HG03064 (cell line): ENCODE results near the gene ELFN2.
"Not testable (repeated sequence)": the region's sequence is repeated elsewhere in the genome, so short reads cannot be mapped to it uniquely, and the experiment has no call there.

Experiments
- ATAC-seq: cut with Tn5 transposase; IDR thresholded peaks from one replicate; pipeline ENCODE4 v1.9.1; 2021; ENCODE audit warnings: low read depth; ENCODE audit not compliant: unreplicated experiment

Gene ELFN2

DNA sequence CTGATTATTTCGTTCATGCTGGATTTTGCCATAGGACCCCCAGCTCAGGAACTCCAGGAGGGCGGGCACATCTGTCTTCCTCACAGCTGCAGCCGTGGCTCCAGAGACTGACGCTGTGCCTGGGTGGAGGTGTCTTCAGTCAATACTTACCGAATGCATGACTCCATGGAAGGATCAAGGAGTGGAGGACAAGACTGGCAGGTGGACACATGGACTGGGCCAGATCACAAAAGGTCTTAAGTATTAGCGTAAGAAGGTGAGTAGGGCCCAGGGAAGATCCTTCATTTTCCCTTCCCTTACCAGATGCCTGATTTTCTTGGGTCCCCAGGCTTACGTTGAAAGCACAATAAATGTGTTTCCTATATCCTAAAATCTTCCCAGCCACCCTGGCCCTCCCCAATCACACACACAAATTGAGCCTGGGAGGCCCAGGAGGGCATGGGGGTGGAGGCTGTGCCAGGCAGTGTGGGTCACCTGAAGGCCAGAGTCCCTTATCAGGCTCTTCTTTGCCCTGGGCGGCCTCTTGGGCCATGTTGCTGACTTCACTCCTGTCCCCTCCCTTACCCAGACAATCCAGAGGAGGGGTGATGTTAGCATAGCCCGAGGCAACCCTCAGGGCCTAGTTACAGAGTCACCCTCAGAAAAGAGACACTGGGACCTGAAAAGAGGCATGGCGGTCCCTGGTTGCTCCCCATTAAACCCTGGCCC is 88.6 kb downstream of the ELFN2 start:
- no peak for ATAC-seq

DNA sequence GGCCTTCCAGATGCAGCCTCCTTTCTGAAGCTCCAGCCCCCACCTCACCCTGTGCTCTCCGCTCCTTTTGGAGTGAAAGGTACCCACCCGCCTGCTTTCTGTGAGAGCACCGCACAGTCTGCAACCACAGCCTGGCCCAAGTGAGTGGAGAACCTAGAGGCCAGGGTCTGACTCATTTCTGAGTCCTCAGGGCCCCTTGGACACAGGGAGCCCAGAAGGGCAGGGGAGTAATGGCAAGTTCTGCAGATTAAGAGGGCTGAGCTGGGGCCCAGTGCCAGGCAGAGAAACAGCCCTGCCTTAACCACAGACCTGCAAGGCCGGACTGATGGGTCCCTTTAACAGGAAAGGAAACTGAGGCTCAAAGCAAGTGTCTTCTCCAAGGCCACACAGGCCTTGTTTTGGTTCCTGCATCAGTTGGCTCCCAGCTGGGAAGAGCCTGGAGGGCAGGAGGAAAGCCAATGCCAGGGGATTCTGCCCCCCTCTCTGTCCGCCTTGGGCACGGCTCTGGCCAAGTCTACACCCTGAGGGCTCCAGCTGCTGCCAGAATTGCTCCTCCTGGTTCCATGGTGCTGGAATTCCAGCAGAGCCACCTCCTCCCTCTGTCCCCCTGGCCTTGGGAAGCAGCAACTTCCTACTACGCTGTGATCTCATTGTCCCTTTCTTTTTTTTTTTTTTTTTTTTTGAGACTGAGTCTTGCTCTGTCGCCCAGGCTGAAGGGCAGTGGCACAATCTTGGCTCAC is 89.9 kb downstream of the ELFN2 start:
- no peak for ATAC-seq

DNA sequence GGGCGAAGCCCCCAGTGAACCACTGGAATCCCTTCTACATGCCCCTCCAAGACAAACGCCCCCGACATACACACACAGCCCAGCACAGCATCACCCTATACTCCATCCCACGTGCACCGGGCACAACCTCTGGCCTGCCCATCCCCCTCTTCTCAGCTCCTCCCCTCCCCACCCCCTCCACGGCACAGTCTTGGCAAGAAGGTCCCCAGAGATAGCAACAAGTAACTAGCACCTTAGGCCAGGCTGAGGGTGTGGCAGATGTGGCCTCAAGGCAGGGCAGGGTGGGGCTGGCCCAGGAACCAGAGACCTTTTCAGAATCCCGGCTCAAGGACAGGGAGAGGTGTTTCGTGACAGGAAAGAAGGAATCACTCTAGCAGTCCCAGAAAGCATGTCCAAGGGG is 90.7 kb downstream of the ELFN2 start:
- ATAC-seq, result no peak

DNA sequence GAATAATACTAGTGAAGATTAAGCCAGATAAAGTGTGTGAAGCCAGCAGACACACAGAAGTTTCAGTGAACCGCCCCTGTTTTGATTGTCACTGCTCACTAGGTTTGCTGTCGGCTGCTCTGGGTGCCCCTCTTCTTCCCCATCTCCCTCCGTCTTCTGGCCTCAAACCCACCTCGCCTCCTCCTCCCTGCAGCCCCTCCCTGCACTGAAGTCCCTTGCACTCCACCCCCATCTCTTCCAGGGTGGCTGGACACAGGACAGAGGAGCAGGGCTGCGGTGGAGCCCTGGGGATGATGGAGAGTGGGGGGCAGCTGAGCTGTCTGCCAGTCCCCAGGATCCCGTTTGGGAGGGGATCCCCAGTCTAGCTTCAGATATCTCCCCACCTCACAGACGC is 91.5 kb downstream of the ELFN2 start:
- no peak for ATAC-seq

DNA sequence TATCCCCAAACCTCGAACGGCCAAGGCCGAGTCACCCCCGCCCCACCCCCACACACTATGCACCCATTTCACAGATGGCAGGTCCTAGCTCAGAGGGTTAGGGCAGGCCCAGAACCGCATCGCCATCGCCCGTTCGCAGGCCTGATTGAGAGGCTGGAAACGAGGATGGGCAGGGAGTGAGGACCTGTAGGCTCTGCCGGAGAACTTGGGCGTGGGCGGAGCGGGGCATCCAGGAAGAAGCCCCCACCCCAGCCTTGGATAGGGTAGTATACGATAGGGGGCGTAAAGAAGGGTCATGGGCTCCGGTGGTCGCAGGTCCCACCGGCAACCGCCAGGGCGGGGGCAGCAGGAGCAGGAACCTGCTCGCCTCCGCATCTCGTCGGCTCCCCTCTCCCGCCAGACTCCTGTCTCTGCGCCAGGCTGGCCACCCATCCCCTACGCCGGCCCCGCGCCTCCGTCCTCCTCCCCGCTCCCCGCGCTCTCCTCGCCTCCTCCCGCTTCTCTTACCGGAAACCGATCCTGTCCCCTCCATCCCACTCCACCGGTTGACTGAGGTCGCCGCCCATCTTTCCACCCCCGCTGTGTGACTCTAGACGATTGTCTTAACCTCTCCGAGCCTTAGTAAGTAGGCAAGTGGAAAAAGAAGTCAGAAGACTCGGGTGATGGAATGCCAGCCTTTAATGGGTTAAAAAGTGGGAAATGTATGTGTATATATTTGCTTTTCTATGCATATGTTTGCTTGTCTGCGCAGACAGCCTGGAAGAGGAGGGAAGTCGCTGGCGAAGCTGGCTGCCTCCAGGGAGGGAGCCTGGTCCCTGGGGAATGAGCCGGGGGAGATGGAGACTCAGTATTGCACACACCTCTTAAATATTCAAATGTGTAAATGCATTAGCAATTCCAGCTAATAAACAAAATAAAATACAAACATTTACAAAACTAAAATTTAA is 92.1 kb downstream of the ELFN2 start:
- no peak for ATAC-seq

DNA sequence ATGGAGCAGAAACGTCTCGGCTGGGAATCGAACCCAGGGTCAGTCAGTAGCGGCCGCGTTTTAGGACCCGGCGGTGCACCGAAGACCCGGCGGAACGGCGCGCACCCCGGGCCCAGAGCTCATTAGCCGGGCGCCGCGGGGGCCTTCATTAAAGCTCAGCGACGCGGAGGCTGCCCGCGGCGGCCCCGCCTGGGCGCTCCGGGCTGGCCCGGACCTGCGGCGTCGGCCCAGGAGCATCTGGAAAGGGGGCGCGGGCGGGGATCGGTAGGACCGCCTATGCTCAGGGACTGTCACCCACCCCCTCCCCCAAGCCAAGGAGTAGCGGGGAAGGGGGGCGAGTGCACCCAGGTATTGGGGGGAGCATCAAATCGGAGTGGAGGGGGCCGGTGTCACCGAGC is 92.8 kb downstream of the ELFN2 start:
- no peak for ATAC-seq

DNA sequence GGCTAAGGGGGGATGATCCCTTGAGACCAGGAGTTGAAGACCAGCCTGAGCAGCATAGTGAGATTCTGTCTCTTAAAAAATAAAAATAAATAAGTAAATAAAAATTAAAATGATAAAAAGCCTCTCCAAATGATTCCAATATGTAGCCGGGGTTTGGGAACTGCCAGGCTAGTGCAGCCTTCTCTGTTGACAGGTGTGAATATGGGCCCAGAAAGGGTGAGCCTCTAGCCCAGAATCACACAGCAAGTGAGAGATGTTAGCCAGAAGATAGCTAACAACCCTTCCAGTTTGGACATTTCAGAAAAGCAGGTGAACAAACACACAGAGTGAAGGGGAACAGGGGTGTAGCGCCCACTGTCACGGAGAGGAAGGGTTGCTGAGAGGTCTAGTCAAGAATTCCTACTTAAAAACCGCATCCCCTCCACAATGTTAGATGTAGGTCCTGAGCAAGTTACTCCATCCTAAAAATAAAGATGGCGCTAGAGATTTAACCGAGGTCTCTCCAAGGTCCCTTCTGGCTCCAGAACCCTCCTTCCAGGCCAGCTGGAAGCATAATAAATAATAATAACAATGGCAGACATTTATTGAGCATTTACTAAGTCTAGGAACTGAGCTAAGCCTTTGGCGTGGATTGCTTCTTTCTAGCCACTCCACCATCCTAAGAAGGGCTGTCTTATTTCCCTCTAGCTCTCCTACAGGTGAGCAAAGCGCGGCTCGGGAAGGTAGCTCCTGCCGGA is 93.4 kb downstream of the ELFN2 start:
- no peak for ATAC-seq

DNA sequence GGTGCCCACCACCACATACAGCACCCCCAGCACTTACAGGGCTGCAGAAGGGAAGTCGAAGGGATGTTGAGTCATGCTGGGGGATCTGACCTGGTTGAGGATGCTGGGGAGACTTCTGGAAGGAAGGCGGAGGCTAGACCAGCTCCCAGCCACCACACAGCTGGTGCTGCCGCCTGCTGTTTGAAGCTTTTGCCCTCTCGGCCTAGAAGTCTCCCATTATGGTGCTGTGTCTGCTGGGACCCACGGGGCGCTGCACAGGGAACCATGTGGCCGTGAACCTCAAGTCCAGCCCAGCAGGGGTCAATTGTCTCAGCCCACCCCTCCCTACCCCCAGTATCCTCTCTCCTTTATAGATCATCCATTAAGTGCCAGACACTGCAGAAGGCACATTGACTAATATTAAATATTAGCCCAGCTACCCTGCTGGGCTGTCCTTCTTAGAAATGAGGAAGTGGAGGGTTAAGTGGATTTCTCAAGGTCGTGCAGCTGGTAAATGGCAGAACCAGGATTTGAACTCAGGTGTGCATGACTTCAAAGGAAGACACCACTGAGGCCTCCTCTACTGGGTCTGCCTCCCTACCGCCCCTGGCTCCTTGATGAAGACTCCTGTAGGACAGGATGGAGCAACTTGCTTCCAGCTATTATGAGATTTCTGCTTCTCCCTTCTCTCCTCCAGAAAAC is 95.3 kb downstream of the ELFN2 start:
- ATAC-seq, result no peak

DNA sequence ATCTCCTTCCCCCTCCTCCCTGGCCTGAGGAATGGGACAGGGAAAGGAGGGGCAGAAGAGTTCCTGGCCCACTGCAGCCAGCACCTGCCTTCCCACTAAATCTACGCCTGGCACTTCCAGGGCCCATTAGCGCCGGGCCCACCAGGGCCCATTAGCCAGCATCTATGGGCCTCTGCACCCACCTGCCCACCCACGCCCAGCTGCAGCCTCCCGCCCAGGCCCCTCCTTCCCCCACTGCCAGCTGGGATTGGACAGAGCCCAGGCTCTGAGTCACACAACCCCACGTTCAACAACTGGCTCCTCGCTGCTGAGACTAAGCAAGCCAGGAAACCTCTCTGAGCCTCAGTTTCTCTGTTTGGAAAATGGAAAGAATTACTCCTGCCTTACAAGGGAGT is 96.2 kb downstream of the ELFN2 start:
- no peak for ATAC-seq

DNA sequence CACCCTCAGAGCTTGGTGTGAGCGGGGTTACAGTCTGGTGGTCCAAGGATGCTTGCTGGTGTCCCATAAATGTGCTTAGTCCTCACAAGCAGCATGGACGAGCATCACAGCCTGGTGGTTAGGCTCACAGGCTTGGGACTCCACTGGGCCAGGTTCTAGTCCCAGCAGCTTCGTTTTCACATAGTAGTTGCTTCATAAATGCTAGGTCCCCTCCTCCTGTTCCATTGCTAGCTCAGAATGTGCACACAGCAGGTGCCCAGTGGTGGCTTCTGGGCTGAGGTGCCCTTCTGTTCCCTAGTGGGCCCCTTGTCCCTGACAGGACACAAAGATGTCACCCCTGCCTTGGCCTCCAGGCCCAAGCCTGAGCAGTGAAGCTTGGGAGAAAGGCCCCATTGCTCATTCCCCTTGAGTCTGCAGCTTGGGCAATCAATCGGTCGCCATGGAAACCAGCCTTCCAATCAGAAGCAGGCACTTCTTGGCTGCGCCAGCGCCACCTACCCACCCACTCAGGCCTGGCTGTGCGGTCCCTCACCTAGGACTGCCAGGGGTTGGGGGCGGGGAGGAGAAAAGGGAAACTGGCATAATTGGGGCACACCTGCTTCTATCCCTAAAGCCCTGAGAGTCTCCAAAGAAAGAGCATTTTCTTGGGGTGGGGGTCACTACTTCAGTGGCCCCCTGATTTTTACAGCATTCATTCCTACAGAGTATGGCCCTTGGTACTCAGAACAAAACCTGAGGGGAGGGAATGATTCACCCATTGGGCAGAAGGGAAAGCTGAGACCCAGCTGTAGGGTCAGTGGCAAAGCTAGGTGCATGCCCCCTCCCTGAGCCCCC is 96.9 kb downstream of the ELFN2 start:
- no peak for ATAC-seq

DNA sequence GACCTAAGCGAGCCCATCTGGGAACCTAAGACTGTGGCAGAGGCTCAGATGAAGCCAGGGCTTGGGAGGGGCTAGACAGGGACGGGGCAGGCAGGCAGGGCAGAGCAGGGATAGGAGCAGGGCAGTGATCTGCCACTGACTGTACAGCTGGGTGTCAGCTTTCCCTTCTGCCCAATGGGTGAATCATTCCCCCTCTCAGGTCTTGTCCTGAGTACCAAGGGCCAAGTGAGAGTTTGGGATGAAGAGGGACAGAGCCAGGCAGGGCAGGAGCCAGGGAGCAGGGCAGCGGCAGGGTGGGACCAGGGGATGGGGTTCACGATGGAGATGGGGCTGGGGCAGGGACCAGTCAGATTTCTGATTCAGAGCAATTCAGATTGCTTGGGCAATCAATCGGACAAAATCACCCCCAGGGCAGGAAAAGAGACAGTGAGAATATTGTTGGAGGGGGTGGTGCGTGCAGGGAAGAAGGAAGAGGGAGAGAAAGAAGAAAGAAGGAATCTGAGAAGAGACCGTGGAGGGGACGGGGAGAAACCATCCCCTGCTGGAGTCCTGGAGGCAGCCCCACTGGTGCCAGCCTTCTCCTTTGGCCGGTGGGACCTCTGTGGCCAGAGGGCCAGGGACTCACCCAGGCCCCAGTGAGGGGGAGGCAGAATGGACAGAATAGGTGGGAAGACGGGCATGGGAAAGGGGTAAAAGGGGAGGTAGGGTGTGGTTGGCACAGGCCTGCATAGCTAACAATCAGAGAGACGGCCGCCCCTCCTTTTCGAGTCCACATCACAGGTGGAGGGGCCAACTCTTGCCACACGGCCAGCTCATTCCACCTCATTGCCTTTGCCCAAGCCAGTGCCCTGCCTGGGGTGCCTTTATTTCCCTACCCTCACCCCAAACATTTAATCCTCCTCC is 97.8 kb downstream of the ELFN2 start:
- no peak for ATAC-seq

DNA sequence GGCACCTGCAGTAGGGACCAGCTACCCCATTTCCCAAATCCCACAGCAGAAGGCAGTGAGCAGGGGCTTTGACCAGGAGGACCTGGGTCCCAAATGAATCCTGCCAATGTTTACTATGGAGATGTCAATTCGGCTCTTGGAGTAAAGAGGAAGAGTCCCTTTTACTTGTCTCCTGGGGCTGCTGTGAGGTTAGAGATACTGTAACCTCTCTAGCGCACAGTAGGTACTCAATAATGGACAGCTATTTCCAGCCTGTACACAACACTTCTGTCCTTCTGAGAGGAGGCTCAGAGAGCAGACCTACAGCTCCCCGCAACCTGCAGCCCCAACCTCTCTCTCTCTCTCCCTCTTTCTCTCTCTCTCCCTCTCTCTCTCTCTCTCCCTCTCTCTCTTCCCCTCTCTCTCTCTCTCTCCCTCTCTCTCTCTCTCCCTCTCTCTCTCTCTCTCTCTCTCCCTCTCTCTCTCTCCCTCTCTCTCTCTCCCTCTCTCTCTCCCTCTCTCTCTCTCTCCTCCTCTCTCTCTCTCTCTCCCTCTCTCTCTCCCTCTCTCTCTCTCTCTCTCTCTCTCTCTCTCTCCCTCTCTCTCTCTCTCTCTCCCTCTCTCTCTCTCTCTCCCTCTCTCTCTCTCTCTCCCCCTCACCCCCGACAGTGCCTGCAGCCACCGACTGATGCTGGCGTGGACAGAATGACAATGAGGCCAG is 98.6 kb downstream of the ELFN2 start:
- not testable (repeated sequence) for ATAC-seq

DNA sequence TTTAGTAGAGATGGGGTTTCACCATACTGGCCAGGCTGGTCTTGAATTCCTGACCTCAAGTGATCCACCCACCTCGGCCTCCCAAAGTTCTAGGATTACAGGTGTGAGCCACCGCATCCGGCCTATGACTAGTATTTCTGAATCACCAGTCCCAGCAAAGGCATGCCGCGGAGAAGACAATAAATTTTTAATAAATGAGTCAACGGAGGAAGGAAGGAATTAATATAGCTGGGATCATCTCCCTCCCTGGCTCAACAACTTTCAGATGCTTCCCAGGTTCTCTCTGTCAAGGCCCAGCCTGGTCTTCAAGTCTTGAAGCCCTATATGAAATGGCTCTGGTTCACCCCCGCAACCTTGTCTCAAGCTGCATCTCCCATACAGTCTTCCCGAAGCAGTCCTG is 99.3 kb downstream of the ELFN2 start:
- no peak for ATAC-seq

DNA sequence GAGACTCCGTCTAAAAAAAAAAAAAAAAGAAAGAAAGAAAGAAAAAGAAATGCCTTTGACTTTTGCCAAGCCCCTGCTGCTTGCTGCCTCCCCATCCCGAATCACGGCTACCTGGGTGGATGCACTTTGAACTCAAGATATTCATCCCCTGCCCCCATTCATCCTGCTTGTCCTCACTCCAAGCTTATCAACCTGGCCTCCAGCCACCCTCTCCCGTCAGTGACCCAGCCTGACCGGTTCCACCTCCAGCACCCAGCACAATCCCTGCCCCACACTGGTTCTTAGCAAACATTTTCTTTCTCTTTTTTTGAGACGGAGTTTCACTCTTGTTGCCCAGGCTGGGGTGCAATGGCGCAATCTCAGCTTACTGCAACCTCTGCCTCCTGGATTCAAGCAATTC is 100.6 kb downstream of the ELFN2 start:
- no peak for ATAC-seq

DNA sequence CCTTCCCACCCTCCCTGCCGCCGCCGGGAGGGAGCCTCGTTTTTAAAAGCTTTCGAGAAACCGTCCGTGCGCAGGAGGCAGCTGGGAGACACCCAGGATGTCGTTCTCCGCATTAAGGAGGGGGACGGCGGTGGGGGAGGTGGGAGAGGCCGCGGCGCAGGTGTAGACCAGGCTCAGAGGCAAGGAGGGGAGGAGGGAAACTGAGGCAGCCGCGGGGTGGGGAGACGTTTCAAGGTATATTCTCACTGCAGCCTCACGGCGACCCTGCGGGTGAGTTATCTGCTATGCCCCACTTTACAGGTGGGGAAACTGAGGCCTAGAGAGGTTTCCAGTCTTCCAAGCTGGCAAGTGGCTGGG is 102.3 kb downstream of the ELFN2 start:
- no peak for ATAC-seq

DNA sequence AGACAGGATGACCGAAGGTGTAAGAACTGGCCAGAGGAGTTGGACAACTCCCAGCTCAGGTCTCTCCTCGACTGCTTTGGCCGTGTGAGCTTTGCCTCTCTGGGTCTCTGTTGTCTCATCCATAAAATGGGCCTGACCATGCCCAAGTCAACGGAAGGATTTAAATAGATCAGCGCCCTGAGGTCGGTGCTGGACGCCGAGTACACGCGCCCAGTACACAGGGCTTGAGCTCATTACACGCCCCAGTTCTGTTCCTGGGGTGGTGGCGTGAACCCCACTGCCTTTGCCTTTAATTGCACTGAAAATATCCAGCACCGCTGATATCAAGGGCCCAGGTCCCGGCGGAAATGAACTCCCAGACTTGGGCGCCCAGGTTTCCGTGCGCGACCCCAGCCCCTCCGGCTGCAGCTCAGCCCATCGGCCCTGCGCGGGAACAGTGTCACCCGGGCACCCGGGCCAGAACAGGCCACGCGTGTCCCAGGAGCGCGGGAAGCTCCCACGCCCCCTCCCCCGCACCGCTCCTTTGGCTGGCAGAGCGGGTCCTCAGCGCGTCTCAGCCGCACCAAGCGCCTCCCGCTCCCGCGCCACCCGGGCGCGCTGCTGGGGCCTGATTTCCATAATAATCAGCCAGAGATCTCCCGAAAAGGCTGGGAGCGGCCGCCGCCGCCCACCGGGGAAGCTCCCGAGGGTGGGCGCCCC is 102.8 kb downstream of the ELFN2 start:
- no peak for ATAC-seq
